Smooth muscle cell (in vitro differentiated cells): ENCODE measurements around the gene SMARCAL1. TPM values are rescaled to one million over a fixed set of nuclear protein-coding genes. Genes with fewer than 3 reads are reported as not detected.
A peak's percentile ranks its signal among the peaks of the same experiment; 100 is the strongest.

ENCODE experiments used
- DNase-seq: peaks from one replicate; lab custom pipeline; 2025; ENCODE audit not compliant: unreplicated experiment; lab: John Stamatoyannopoulos, UW
- H2AFZ ChIP-seq: fragments of 200-600 bp; sonication (generic); 2 replicates; pipeline ENCODE4 v1.6.0; 2016; ENCODE audit warnings: antibody characterized with exemption, low read depth, mild to moderate bottlenecking
- H3F3A ChIP-seq: fragments of 200-600 bp; sonication (generic); 2 replicates; pipeline ENCODE4 v1.6.0; 2017; ENCODE audit warnings: antibody characterized with exemption, low read depth
- H3K27ac ChIP-seq: fragments of 200-600 bp; sonication (generic); 2 replicates; pipeline ENCODE4 v1.5.1; 2016; ENCODE audit warnings: low read depth, mild to moderate bottlenecking
- H3K27me3 ChIP-seq: fragments of 200-600 bp; sonication (generic); 2 replicates; pipeline ENCODE4 v1.6.1; 2016; ENCODE audit warnings: low read depth, mild to moderate bottlenecking
- H3K36me3 ChIP-seq: fragments of 200-600 bp; sonication (generic); 2 replicates; pipeline ENCODE4 v1.5.1; 2016; ENCODE audit warnings: low read depth
- H3K4me1 ChIP-seq: fragments of 200-600 bp; sonication (generic); 2 replicates; pipeline ENCODE4 v1.5.1; 2016; ENCODE audit warnings: low read depth
- H3K4me2 ChIP-seq: fragments of 200-600 bp; sonication (generic); 2 replicates; pipeline ENCODE4 v1.6.0; 2016; ENCODE audit warnings: mild to moderate bottlenecking
- H3K4me3 ChIP-seq: fragments of 200-600 bp; sonication (generic); 2 replicates; pipeline ENCODE4 v1.5.1; 2016; ENCODE audit warnings: mild to moderate bottlenecking
- H3K79me2 ChIP-seq: fragments of 200-600 bp; sonication (generic); 2 replicates; pipeline ENCODE4 v1.6.0; 2016; ENCODE audit warnings: low read depth, mild to moderate bottlenecking
- H3K9ac ChIP-seq: fragments of 200-600 bp; sonication (generic); 2 replicates; pipeline ENCODE4 v1.6.0; 2016; ENCODE audit warnings: low read depth
- H3K9me3 ChIP-seq: fragments of 200-600 bp; sonication (generic); replicated peaks from 2 replicates; pipeline ENCODE4 v1.5.1; 2016; ENCODE audit warnings: low read depth
- H4K20me1 ChIP-seq: fragments of 200-600 bp; sonication (generic); 2 replicates; pipeline ENCODE4 v1.6.0; 2016; ENCODE audit warnings: low read depth
- WGBS: methylation state at CpG from one replicate; pipeline ENCODE4 v1.1.7; 2016; ENCODE audit warnings: low lambda C conversion rate; 5-methylcytosine and 5-hydroxymethylcytosine counted together
- polyA plus RNA-seq: library from polyadenylated mRNA; unstranded; fragments of >200 nt; fragmentation: Nextera tagmentation; extraction: Ambion mirVana; gene quantifications from 2 replicates; pipeline ENCODE4 v1.2.1, GENCODE V29; 2016
- total RNA-seq: library from RNA; depleted of rRNA; stranded (reverse); fragments of >200 nt; gene quantifications from 2 replicates; pipeline ENCODE4 v1.2.3, GENCODE V29; 2014
- TF ChIP-seq, protein P1 (sequence below): fragments of 200-600 bp; sonication (generic); IDR thresholded peaks from 2 replicates; pipeline ENCODE4 v1.5.1; 2017; ENCODE audit warnings: borderline replicate concordance, mild to moderate bottlenecking, antibody characterized with exemption; ENCODE audit not compliant: insufficient read depth, poor library complexity, severe bottlenecking

SMARCAL1 gene
- total and polyA plus RNA-seq, 2 experiments from 2014 or later, result 23.1 to 33.5 TPM

DNA sequence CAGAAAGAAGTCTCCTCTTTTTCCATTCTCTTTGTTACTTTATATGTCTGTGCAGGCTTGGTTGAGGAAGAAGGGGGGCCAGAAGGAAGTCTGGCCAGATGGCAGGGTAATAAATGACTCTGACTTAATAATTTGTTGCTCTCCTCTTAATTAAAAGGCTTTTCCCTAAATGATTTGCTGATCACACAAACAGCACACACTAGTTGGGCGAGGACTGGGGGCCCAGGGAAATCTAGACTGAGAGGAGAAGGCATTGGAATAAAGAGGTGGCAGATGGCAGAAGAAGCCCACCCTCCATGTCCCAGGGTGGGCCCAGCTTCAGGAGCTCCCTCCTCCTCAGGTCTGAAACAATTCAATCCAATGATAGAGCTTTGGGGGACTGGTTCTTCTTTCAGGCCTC, 12.7 kb upstream of the SMARCAL1 start:
- Histone ChIP-seq H3K4me2 (no peak overlapping the region), H4K20me1 (no peaks in the 10 kb centered on the region), H3K79me2 (no peaks in the 10 kb centered on the region), H2AFZ (no peak overlapping the region), H3K36me3 (no peaks in the 10 kb centered on the region), H3K27ac (no peak overlapping the region), H3F3A (no peaks in the 10 kb centered on the region), H3K27me3 (no peaks in the 10 kb centered on the region), H3K4me1 (peaks cover 5% of the 10 kb centered on the region), H3K4me3 (no peak overlapping the region), H3K9me3 (no peaks in the 10 kb centered on the region), H3K9ac (no peak overlapping the region)
- no peak for DNase-seq
- TF ChIP-seq, protein P1, sequence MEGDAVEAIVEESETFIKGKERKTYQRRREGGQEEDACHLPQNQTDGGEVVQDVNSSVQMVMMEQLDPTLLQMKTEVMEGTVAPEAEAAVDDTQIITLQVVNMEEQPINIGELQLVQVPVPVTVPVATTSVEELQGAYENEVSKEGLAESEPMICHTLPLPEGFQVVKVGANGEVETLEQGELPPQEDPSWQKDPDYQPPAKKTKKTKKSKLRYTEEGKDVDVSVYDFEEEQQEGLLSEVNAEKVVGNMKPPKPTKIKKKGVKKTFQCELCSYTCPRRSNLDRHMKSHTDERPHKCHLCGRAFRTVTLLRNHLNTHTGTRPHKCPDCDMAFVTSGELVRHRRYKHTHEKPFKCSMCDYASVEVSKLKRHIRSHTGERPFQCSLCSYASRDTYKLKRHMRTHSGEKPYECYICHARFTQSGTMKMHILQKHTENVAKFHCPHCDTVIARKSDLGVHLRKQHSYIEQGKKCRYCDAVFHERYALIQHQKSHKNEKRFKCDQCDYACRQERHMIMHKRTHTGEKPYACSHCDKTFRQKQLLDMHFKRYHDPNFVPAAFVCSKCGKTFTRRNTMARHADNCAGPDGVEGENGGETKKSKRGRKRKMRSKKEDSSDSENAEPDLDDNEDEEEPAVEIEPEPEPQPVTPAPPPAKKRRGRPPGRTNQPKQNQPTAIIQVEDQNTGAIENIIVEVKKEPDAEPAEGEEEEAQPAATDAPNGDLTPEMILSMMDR, result no peak
- WGBS, result 81% methylated on average over 1 of the region's 1 CpG

DNA sequence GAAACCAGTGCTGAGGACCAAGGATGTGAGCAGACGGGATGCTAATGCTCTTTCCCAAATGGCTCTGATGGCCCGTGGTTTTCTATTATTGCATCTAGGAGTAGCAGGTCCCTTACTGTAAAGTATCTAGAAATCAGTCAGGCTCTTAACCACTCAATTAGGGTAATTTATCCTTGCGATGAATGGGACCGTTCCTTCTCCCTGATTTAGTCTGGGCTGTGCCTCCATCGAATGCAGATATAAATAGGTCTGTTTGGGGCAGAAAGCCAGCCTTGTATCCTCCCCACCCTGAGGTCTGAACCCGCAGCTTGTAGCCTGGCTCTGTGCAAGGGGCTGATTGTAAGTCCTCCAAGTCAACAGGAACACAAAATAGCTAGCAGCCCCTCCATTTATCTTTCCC, 9.5 kb upstream of the SMARCAL1 start:
- H3K36me3 ChIP-seq, result no peaks in the 10 kb centered on the region
- H3F3A ChIP-seq, result no peaks in the 10 kb centered on the region
- H2AFZ ChIP-seq, result no peak overlapping the region
- H3K4me1 ChIP-seq, result peaks cover 5% of the 10 kb centered on the region
- TF ChIP-seq, protein P1, result no peak
- no peaks in the 10 kb centered on the region for H3K9me3 ChIP-seq
- no peaks in the 10 kb centered on the region for H3K27me3 ChIP-seq
- WGBS, result 81% methylated on average over 6 of the region's 6 CpGs
- H3K4me2 ChIP-seq, result no peak overlapping the region
- no peak for DNase-seq
- H3K27ac ChIP-seq, result no peak overlapping the region
- H3K79me2 ChIP-seq, result no peaks in the 10 kb centered on the region
- no peaks in the 10 kb centered on the region for H4K20me1 ChIP-seq
- no peak overlapping the region for H3K4me3 ChIP-seq
- H3K9ac ChIP-seq, result no peak overlapping the region

DNA sequence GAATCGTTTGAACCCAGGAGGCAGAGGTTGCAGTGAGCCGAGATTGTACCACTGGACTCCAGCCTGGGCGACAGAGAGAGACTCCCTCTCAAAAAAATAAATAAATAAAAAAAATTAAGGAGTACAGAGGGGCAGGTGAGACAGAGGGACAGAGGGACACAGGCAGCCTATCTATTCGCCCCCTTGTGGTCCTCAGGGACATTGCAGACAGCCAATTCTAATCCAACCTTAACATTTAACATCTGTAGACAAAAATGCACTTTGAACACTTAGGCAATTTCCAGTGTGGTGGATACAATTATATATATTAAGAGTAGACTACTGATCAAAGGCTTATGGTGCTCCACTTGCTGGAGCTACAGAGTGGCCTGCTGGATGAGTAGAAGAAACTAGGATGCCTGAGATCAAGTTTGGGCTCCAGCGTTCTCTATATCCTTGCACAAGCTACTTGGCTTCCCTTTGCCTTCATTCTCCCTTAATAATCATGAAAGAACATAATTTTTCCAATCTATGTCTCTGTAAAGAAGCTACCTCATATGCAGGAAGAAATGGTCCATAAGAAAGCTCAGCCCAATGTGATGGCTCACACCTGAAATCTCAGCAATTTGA, 8.2 kb upstream of the SMARCAL1 start:
- H3K4me2 ChIP-seq, result no peak overlapping the region
- no peaks in the 10 kb centered on the region for H3K27me3 ChIP-seq
- TF ChIP-seq, protein P1, result peak; percentile 75
- no peaks in the 10 kb centered on the region for H3K9me3 ChIP-seq
- H3K36me3 ChIP-seq, result no peaks in the 10 kb centered on the region
- no peaks in the 10 kb centered on the region for H3F3A ChIP-seq
- H3K9ac ChIP-seq, result no peak overlapping the region
- no peak overlapping the region for H3K27ac ChIP-seq
- H3K4me3 ChIP-seq, result no peak overlapping the region
- no peaks in the 10 kb centered on the region for H4K20me1 ChIP-seq
- 48% methylated on average over 5 of the region's 5 CpGs for WGBS
- peaks cover 5% of the 10 kb centered on the region for H3K4me1 ChIP-seq
- no peak for DNase-seq
- no peaks in the 10 kb centered on the region for H3K79me2 ChIP-seq
- H2AFZ ChIP-seq, result no peak overlapping the region

DNA sequence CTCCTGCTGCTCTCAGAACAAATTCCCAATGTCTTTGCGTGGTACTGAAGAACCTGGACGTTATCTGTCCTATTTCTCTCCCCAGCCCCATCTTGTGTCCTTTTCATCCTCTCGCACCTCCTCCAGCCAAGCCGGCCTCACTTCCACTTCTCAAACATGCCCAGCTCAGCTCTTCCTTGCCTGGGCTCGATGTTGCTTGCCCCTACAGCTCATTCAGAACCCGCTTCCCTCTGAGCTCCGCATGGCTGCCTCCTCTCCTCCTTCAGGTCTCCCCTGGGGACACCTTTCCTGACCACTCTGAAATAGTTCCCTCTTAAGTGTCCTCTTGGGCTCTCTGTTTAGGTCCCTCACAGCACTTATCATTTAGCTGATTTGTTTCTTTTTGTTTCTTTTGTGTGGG, 6.7 kb upstream of the SMARCAL1 start:
- TF ChIP-seq, protein P1, result no peak

More for the DNA sequence above, 6.7 kb upstream of the SMARCAL1 start:
- 89% methylated on average over 7 of the region's 7 CpGs for whole genome bisulfite sequencing
- Histone ChIP-seq H3K9ac (no peak overlapping the region), H3K4me1 (peaks cover 5% of the 10 kb centered on the region), H4K20me1 (no peaks in the 10 kb centered on the region), H3F3A (no peaks in the 10 kb centered on the region), H3K27ac (no peak overlapping the region), H2AFZ (no peak overlapping the region), H3K4me2 (no peak overlapping the region), H3K36me3 (no peaks in the 10 kb centered on the region), H3K4me3 (no peak overlapping the region), H3K27me3 (no peaks in the 10 kb centered on the region), H3K9me3 (no peaks in the 10 kb centered on the region), H3K79me2 (no peaks in the 10 kb centered on the region)
- DNase-seq, result no peak
